ENCODE data around the gene ZNF605.
"Not testable (repeated sequence)": the region's sequence is repeated elsewhere in the genome, so short reads cannot be mapped to it uniquely, and the experiment has no call there.

Gene ZNF605

GRCh38 chr12:132949936-132950837 is 5.9 kb downstream of the ZNF605 start:
- no peak for DNase-seq (ENCODE audit: low read depth in 2 of 2)

- DNase-seq (ENCODE audit: low read depth in 2 of 2) = no peak
These were observed 7.7 kb downstream of the ZNF605 start for GRCh38 chr12:132948146-132949066.

- DNase-seq (ENCODE audit: low read depth in 2 of 2) = no peak
These were observed 9.8 kb downstream of the ZNF605 start for GRCh38 chr12:132946246-132946820.

GRCh38 chr12:132945806-132946205 is 10.3 kb downstream of the ZNF605 start:
- no peak for DNase-seq (ENCODE audit: low read depth in 2 of 2)

GRCh38 chr12:132942611-132943010 is 13.5 kb downstream of the ZNF605 start:
- DNase-seq (ENCODE audit: low read depth in 2 of 2) = no peak

- no peak for DNase-seq (ENCODE audit: low read depth in 2 of 2)
These were observed 14.7 kb downstream of the ZNF605 start for GRCh38 chr12:132941336-132941954.

- no peak for DNase-seq (ENCODE audit: low read depth in 2 of 2)
These were observed 15.9 kb downstream of the ZNF605 start for GRCh38 chr12:132940071-132940719.

GRCh38 chr12:132938807-132939206 is 17.3 kb downstream of the ZNF605 start:
- not testable (repeated sequence) for DNase-seq (ENCODE audit: low read depth in 2 of 2)

- DNase-seq (ENCODE audit: low read depth in 2 of 2) = no peak
These were observed 18.6 kb downstream of the ZNF605 start for GRCh38 chr12:132937476-132937875.

GRCh38 chr12:132936921-132937320 is 19.2 kb downstream of the ZNF605 start:
- DNase-seq (ENCODE audit: low read depth in 2 of 2) = not testable (repeated sequence)

GRCh38 chr12:132936163-132936562 is 19.9 kb downstream of the ZNF605 start:
- no peak for DNase-seq (ENCODE audit: low read depth in 2 of 2)

- no peak for DNase-seq (ENCODE audit: low read depth in 2 of 2)
These were observed 29.7 kb downstream of the ZNF605 start for GRCh38 chr12:132926415-132926833.

GRCh38 chr12:132925597-132926414 is 30.3 kb downstream of the ZNF605 start:
- no peak for DNase-seq (ENCODE audit: low read depth in 2 of 2)

GRCh38 chr12:132924356-132924755 is 31.8 kb downstream of the ZNF605 start:
- no peak for DNase-seq (ENCODE audit: low read depth in 2 of 2)

- DNase-seq (ENCODE audit: low read depth in 2 of 2) = no peak
These were observed 32.7 kb downstream of the ZNF605 start for GRCh38 chr12:132923356-132923909.

- DNase-seq (ENCODE audit: low read depth in 2 of 2) = no peak
These were observed 33.4 kb downstream of the ZNF605 start for GRCh38 chr12:132922676-132923075.

GRCh38 chr12:132921685-132922084 is 34.4 kb downstream of the ZNF605 start:
- no peak for DNase-seq (ENCODE audit: low read depth in 2 of 2)

GRCh38 chr12:132918680-132919079 is 37.4 kb downstream of the ZNF605 start:
- DNase-seq (ENCODE audit: low read depth in 2 of 2) = no peak

GRCh38 chr12:132909030-132909368 is 47.1 kb downstream of the ZNF605 start:
- no peak for DNase-seq (ENCODE audit: low read depth in 2 of 2)
